Keratinocyte (primary cell): Measurements from ENCODE around the gene MS4A6E.

Source experiments
- CTCF ChIP-seq, 3 experiments: IDR thresholded peaks in 1 of 3; conservative IDR thresholded peaks in 1 of 3; optimal IDR thresholded peaks in 1 of 3; 2 replicates in 2 of 3; 3 replicates in 1 of 3; pipeline versions ENCODE3 to v1.5.1; 2011; ENCODE audit warnings: low read length in 3 of 3, mild to moderate bottlenecking in 3 of 3, moderate library complexity in 2 of 3, control low read depth in 1 of 3, inconsistent platforms in 1 of 3; ENCODE audit not compliant: insufficient read depth in 2 of 3; ENCODE audit errors: extremely low read depth in 1 of 3
- EZH2 ChIP-seq: IDR thresholded peaks from one replicate; pipeline ENCODE4 v1.6.1; 2012; ENCODE audit warnings: inconsistent platforms, mild to moderate bottlenecking, low read length, moderate library complexity

- TF ChIP-seq CTCF (optimal IDR thresholded peaks at IDR 0.05 in 1 of 3, IDR thresholded peaks at IDR 0.05 in 1 of 3, conservative IDR thresholded peaks at IDR 0.05 in 1 of 3; ENCODE audit: extremely low read depth in 1 of 3, insufficient read depth in 2 of 3, low read length in 3 of 3) (no peak), EZH2 (no peak)
Observed at GRCh38 chr11:60305906-60306619, 21.0 kb upstream of the MS4A6E start.
